Peyer's patch (tissue), 4 donors: Measurements from ENCODE around the gene KLF11.

ENCODE experiments used
- POLR2A ChIP-seq, 2 donors: fragments of 450-650 bp; IDR thresholded peaks; one replicate each; pipeline ENCODE4 v1.5.1; 2017; ENCODE audit warnings: antibody characterized with exemption in 2 of 2, mild to moderate bottlenecking in 2 of 2, moderate library complexity in 2 of 2
- TF ChIP-seq, protein P1 (sequence below), 6 experiments: fragments of 450-650 bp in 4 of 6; fragments of 200-600 bp in 2 of 6; sonication (generic) in 1 of 6; IDR thresholded peaks; one replicate each; pipeline ENCODE4 v1.5.1; 2017 to 2019; ENCODE audit warnings: antibody characterized with exemption in 6 of 6, mild to moderate bottlenecking in 3 of 6, moderate library complexity in 1 of 6

DNA sequence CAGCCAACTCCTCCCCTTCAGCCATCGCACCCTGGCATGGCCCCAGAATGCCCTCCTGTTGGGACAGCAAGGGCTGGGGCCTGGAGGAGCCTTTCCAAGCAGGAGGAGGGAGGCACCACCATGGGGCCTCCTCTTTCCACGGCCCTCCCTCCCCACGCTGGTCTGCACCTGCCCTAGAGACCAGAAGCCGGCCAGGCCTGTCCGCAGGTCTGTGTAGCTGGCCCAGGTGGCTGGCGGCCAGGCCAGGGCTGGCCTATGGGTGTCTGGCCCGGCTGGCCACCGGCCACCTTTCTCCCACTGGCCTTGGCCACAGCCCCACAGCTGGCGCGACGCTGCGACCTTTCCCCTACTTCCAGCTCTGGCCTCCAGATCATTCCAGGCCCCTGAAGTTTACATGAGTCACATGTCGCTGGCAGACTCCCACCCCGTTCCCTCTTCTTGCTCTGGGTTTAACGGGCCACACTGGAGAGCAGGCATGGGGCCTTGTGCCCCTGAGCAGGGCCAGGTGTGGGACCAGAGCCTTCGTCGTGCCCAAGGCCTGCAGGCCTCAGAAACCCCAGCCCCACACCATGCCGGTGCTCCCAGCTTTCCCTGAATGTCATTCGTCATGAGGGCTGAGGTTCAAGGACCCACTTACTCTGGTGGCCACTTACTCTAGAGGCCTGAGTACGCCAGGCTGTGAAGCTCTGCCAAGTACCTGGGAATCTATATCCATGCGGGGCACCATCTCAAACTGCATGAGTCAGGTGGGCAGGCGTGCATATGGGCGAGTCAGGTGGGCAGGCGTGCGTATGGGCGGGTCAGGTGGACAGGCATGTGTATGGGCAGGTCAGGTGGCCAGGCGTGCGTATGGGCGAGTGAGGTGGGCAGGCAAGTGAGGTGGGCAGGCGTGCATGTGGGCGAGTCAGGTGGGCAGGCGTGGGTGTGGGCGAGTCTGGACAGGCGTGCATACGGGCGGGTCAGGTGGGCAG lies 33.3 kb upstream of the KLF11 start:
- TF ChIP-seq, protein P1, sequence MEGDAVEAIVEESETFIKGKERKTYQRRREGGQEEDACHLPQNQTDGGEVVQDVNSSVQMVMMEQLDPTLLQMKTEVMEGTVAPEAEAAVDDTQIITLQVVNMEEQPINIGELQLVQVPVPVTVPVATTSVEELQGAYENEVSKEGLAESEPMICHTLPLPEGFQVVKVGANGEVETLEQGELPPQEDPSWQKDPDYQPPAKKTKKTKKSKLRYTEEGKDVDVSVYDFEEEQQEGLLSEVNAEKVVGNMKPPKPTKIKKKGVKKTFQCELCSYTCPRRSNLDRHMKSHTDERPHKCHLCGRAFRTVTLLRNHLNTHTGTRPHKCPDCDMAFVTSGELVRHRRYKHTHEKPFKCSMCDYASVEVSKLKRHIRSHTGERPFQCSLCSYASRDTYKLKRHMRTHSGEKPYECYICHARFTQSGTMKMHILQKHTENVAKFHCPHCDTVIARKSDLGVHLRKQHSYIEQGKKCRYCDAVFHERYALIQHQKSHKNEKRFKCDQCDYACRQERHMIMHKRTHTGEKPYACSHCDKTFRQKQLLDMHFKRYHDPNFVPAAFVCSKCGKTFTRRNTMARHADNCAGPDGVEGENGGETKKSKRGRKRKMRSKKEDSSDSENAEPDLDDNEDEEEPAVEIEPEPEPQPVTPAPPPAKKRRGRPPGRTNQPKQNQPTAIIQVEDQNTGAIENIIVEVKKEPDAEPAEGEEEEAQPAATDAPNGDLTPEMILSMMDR (IDR thresholded peaks at IDR 0.05): no peak
- TF ChIP-seq POLR2A (IDR thresholded peaks at IDR 0.05): no peak
